Activated CD8-positive, alpha-beta memory T cell treated with anti-CD3 and anti-CD28 coated beads for 1 hour (primary cell): ENCODE results near the gene PYGL.
"Not testable (repeated sequence)": the region's sequence is repeated elsewhere in the genome, so short reads cannot be mapped to it uniquely, and the experiment has no call there.

Experiments
- DNase-seq, 2 donors: peaks; one replicate each; pipeline ENCODE4 v3.0.0-alpha.2; 2020; ENCODE audit warnings: low read depth in 1 of 2; ENCODE audit errors: extremely low read depth in 1 of 2

The PYGL gene

DNA sequence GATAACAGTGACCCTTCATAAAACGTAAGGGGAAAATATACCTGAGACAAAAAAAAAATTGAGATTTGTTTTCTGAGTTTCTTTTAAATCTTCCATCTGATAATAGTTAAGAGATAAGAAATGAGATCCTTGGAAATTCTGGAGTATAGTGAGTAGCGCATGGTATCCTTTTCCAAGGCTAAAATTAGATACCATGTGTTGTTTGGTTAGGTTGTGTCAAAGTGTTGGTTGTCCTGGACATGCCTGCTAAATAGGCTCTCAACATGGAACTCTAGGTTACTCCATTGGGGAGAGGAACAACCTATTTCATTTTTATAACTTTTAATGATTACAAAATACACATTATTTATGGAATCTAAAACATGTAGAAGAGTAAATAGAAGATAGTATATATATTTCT lies 14.8 kb downstream of the PYGL start:
- DNase-seq: no peak

DNA sequence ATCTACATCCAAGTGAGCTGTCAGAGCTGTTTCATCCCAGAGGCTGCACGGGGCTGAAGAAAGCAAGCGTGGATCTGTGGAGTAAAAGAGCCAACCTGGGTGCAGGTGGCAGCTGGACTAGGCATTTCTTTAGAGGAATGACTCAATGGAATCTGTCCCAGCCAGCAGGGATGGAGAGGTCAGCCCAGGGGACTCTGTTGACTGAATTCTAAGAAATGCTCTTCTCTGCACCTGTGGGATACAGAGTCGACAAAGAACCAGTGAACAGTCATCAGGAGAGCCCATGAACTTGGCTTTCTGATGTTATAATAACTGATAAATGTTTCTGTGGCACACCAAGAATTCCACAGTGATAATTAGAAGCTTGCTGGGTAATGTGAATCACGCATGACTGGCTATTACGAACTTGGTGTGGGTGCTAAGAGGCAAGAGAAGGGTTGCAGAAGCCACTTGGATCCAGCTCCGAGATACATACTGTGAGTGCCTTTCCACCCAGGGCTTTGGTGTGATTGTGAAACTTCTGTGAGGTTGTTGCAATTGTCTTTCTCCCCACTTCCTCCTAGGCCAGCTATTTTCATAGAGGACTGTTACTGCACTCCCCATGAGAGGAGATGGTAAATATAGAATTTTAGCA lies 16.2 kb downstream of the PYGL start:
- DNase-seq: no peak

- DNase-seq: no peak
Measured at GRCh38 chr14:50926851-50927386, 17.4 kb downstream of the PYGL start.

DNA sequence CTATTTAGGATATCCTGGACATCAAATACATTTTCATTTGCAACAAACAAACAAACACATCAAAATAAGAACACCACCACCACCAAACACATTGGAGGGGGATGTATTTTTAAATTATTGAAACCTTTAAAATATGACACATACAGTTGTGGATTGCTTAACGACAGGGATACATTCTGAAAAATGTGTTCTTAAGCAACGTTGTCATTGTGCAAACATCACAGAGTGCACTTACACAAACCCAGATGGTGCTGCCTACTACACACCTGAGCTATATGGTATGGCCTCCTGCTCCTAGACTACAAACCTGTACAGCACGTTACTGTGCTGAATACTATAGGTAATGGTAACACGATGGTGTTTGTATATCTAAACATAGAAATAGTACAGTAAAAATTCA lies 19.4 kb downstream of the PYGL start:
- no peak for DNase-seq

DNA sequence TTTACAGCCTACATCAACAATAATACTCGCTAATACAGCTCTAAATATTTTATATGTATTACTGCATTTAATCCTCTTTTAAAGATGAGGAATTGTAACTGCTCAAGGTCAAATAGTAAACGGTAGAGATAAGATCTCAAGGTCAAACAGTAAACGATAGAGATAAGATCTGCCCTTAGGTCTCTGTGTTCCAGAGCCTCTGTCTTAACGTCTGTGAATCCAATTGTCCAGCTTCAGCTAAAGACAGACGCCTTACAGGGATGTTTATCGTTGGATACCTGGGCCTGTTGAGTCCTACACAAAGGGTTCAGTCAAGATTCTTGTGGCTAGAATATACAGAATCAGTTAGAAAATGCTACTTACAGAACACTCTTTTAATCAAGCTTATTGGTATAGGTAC lies 20.0 kb downstream of the PYGL start:
- no peak for DNase-seq

GRCh38 chr14:50922803-50923202 lies 21.5 kb downstream of the PYGL start:
- DNase-seq: no peak

GRCh38 chr14:50920482-50921230 lies 23.6 kb downstream of the PYGL start:
- DNase-seq: no peak

- DNase-seq: not testable (repeated sequence)
Measured at GRCh38 chr14:50919524-50919923, 24.8 kb downstream of the PYGL start.

DNA sequence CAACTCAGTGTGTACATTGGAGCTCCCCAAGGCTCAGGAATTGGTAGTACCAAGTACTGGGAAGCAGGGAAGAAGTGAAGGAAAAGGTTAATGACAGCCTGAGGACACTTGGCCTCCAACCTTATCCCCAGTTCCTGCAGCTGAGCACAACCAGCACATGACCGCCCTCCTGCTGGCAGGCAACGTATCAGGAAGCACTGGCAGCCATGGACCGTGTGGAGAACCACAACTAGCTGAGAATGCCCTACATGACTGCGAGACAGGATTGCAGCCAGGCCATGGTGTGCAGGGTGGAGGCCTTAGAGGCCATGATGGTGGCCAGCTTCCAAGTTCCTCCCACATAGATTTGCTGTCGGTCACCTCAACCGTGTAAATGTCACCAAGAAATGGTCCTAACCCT lies 26.8 kb downstream of the PYGL start:
- DNase-seq: no peak

DNA sequence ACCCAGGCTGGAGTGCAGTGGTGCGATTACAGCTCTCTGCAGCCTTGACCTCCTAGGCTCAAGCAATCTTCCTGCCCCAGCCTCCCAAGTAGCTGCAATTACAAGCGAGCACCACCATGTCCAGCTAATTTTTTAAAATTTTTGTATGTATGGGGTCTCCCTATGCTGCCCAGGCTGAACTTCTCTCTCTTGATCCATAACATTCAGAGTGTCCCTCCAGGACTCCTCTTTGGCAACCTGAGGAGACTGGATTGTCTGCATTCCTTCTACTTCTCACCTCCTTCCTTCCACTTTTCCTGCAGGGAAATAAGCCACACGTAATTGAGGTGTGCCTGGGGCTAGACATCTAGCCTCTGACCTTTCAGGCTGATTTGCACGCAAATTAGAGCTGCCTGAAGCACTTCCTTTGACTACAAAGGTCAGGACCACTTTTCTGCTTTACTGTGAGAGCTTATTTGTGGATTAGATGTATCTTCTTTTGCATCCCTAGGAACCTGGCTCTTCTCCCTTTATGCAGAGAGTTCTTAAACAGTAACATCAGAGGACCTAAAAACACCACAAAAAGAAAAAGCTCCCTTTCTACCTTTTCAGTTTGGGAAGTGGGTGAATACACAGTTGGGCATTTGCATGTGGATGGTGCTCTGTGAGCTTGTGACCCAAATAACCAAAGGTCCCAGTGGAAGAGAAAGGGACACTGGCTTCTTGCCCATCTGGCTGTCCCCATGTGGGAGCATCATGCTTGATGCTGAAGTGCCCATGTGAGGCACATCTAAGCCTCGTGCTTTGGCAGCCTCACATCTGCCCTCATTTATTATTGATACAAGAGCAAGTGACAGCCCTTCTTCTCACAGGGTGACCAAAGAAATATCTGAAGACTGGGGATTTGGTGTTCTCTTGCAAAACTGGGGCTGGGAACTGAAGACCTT lies 33.5 kb downstream of the PYGL start:
- no peak for DNase-seq

- no peak for DNase-seq
Measured at GRCh38 chr14:50906326-50907065, 37.8 kb downstream of the PYGL start.

GRCh38 chr14:50904719-50905118 lies 39.6 kb downstream of the PYGL start:
- no peak for DNase-seq

DNA sequence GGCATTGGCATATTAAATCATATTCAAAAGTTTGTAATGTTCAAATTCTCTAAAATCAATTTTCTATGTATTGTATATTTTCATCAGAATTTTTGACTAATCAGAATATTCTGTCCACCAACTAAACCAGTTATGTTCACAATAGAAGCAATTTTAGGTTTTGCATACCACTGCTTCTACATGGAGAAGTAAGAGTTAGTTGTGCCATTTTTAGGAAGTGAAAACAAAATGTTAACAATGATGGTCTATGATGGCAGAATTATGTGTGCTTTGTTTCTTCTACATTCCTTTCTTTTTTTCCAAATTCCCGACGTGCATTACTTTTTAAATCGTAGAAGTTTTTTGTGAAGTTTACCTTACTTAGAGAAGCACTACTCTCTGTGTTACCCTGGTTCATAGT lies 42.9 kb downstream of the PYGL start:
- DNase-seq: no peak

- DNase-seq: no peak
Measured at GRCh38 chr14:50897658-50898175, 46.6 kb downstream of the PYGL start.

DNA sequence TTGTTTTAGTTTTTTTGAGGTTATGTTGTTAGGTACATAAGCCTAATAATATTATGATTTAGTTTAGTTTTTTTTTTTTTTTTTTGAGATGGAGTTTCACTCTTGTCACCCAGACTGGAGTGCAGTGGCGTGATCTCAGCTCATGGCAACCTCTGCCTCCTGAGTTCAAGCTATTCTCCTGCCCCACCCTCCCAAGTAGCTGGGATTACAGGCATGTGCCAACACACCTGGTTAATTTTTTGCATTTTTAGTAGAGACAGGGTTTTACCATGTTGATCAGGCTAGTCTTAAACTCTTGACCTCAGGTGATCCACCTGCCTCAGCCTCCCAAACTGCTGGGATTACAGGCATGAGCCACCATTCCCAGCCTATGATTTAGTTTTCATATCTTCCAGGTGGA lies 47.3 kb downstream of the PYGL start:
- not testable (repeated sequence) for DNase-seq

- not testable (repeated sequence) for DNase-seq
Measured at GRCh38 chr14:50896421-50896820, 47.9 kb downstream of the PYGL start.

DNA sequence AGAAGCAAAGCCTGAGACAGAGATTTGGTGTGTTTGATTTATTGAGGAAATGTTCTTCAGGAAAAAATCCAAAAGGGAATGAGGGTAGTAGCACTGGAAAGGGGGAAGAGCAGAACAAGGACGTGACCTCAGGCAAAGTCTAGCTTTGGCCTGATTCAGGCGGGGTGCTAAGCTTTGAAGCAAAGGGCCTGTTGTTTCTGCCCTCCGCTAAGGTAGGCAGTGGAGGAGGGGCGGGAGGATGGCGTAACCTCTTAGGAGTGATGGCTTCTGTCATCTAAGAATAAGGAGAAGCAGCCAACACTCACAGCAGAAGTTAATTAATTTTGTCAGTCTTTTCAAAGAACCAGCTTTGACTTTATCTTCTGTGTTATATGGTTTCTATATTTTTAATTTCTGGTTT lies 52.0 kb downstream of the PYGL start:
- no peak for DNase-seq

- no peak for DNase-seq
Measured at GRCh38 chr14:50887476-50887875, 56.8 kb downstream of the PYGL start.

DNA sequence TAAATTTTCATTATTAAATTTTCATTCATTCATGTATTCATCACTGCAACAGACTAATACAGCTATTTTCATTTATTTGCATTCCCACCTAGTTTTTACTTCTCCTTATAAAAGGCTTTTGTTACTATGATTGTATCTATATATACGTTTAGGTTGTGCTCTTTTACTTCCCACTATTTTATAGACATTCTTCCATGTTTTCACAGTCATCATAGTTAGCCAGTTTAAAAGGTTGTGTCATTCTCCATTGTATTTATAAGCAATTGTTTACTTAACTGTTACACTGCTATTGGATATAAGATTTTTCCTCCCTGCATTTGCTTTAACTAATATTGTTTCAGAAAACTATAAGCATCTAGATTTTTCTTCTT lies 60.5 kb downstream of the PYGL start:
- DNase-seq: no peak
